Measurements from ENCODE around the gene ETV4.

Gene ETV4

DNA sequence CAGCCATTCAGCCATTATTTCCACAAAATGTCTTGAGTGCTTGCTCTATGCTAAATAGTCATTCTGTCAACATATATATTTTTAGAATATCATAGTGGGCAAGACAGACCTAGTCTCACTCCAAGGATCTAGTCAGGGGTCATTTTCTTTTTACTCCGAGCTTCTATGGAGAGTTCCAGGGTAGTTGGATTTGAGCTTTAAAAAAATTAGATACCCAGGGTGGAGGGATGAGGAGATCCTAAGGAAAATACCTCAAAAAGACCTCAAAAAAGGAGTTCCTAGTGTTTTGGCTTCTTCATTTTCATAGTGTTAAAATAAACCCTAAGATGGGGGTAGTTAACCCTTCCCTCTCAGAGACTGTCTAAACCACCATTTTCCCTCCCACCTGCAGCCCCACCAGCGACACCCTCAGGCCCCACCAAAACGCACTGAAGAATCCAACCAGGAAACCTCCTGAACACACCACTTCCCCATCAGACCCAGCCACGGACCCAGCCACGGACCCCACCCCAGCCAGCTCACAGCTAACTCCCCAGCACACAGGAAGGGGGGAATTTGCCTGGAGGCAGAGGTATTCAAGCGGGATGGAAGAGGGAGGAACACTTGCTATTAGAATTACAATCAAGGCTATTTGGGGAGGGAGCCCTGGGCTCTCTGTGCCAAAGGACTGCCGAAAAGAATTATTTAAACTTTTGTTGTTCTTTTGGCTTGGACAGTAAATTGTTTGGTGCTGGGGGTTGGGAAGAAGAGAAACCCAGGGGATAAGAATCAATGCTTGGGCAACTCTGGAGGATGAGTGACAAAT is 2.2 kb downstream of the ETV4 start:
- no peak for DNase-seq

DNA sequence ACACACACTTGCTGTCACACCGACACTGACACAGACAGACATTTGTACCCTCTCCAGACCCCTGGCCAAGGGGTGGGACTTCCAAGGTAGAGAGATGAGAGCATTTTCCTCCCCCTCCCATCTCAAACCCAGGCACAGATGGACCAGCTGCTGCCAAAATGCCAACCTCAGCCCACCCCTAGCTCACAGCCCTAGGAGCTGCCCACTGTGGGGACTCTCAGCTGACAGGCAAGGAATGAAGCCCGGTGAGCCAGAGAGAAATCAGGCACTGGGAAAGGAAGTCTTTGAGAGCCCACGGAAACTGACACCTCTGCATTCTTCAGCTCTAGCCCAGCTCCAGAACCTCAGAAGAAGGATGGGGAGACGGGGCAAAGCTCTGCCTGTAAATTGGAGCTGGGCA is 2.8 kb downstream of the ETV4 start:
- no peak for DNase-seq

DNA sequence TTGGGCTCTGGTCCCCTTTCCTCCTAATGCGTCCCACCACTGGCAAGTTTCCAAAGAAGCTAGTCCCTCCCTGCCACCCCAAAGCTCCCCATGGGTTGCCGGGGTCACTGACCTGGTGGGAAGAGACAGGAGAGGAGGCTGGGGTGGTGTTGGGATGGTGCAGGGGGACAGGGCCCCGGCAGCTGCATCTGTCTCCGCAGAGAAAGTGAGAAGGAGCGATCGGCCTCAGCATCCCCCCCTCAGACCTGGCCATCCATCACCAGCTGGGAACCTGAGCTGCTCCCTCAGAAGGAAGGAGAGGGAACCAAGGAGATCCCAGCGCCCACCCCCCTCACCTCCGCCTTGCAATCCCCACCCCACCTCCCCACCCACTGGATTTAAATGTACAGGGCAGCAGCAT is 3.3 kb downstream of the ETV4 start:
- no peak for DNase-seq

DNA sequence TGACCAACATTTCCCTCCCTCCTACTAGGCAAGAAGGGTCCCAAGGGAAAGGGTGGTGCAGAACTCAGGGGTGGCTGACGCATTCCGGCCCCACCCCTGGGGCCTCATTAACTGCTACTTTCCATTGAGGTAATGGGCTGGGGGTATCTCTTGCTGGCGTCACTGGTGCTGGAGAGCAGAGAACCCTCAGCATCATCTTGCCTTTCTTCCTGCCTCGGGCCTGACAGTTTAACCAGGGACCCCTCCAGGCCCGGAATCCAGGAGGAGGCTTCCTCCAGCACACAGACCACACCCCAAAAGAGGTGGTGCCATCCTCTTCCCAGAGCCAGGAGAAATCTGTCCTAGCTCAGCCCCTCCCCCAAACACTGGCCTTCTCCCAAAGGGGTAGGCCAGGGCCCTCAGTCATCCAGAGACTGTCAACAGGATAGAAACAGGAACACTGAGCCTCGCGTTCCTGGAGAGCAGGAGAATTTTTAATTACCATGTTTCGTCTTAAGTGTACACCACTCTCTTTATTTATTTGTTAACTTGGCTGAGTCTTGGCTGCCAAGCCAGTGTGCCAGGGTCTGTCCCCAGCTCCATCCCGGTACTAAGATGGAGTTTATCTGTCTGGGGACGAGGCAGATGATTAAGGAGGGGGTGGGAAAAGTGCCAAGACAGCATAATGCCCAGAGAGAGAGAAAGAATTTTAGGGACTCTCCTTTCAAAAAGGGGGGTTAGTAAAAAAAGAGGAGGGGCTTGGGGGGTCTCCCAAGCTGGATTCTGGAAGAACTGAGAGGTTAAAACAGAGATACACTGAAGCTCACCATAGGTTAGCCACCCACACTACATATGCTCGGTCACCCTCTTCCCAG is 5.1 kb downstream of the ETV4 start:
- DNase-seq = no peak

DNA sequence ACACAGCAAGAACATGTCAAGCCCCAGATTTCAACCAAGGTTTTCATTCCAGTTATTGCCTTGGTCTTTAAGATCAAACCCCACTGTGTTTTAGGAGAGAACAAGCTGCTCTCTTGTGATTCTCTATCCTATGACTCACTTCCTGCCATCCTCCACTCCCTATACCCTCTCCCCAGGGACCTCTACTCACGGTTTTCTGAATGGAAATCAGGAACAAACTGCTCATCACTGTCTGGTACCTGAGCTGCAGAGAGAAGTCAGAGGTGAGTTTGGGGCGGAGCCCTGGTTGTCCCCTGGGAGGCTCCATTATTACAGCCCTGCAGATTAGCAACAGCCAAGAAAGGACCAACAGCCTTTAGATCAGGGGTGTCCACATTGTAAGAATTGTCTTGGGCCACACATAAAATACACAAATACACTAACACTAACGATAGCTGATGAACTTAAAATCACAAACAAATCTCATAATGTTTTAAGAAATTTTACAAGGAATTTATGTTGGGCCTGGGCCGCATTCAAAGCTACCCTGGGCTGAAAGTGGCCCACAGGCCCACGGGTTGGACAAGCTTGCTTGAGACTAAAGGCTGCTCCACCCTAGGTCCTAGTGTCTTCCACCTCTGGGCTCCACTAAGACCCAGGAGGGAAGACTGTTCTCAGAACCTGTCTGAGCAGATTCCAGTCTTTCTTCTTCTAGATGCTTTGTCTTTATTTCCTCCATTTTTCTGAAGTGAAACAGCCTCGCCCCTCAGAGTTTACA is 9.7 kb downstream of the ETV4 start:
- no peak for DNase-seq

DNA sequence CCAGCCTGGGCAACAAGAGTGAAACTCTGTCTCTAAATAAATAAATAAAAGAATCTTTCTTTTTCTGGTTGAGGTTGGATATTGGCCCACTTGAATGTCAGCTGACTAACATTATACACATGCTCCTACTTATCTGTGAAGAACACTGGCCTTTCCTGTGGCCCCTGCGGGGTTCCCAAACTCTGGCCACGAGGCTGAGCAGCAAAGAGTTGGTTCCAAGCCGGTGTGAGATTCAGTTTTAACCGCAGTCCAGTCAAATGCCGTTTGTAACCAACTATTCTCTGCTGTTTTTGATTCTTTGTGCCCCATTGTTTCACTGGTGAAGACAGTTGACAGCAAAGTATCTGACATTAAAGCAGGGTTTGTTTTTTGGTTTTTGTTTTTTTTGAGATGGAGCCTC is 11.2 kb downstream of the ETV4 start:
- no peak for DNase-seq

DNA sequence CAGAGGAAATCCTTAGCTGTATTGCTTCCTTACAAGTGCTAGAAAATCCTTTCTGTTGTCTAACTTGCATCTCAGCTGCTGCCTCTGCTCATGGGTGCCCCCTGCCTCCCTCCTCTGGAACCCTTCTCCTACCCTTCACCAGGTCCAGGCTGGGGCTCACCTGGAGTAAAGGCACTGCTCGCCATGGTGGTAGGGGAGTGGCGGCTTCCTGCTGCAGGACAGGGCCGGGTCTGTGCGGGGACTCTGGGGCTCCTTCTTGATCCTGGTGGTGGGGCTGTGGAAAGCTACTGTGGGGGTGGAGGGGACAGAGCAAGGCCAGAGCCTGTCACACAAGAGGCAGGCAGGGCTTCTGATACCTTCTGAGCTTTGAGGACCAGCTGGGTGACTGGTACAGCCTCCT is 12.4 kb downstream of the ETV4 start:
- no peak for DNase-seq

DNA sequence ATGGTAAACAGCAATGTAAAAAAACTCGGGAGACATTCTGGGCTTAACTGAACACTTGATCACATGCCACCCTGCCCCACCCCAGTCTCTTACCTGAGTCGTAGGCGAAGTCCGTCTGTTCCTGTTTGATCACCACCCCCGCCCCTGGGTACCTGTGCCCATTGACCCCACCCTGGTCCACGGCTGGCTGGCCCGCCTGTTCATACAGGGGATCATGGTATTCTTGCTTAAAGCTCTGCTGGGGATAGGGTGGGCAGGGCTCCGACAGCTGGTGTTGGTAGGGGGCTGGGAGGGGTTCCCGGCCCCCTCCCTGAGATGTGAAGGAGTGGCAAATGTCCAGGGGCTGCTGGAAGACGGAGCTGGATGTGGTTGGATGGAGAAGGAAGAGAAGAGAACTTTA is 13.6 kb downstream of the ETV4 start:
- no peak for DNase-seq

DNA sequence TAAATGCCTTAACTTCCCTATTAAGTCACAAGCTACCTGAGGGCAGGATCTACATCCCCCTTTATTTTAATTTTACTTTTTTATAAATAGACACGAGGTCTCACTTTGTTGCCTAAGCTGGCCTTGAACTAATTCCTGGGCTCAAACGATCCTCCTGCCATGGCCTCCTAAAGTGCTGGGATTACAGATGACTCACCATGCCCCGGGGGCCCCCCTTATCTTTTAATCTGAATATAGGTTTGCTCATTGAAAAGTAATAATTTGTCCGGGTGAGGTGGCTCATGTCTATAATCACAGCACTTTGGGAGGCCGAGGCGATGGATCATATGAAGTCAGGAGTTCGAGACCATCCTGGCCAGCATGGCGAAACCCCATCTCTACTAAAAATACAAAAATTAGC is 14.2 kb downstream of the ETV4 start:
- DNase-seq = no peak

DNA sequence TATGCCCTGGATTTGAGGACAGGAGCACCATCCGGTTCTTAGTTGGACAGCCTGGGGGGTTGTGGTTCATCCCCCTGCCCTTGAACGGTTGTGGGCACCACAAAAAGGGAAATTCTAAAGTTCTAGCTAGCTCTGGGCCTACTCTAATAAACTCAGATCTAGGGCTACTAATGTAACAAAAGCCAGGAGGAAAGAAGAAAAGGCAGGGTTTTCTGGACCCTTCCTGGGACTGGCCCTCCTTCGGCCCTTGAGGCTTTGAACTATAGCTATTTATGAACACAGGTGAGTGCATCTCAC is 15.1 kb downstream of the ETV4 start:
- DNase-seq = peak; percentile 77

DNA sequence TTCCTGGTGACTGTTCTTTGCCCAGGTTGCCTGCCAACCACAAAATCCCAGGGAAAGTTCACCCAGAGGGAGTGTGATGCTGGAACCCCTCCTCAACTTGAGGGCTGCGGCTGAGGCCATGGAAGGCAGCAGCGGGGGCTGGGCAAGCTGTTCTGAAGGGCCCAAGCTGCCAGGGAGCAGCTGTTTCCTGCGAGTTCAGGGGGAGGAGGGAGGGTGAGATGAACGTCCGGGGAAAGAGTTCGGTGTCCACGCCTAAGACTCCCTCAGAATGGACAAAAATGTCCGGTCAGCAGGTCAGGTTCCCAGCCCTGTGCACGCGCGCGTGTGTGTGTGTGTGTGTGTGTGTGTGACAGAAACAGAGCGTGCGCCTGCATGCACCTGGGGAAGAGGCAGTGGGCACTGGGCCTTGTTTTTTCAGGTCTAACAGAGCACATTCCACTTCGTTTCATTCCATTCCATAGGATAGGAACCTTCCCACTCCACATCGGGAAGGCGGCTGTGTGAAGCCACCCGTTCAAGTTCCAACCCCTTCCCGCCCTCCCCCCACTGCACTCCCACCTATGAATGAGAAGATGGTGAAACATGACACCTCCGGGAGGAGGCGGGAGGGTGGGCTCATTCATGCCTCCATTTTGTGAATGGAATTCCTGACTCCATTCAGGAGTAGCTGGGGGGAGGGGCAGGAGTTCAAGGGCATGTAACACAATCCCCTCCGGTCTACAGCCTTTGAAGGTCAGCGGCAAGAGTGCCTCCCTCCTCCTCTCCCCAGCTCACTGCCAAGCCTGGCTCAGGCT is 15.7 kb downstream of the ETV4 start:
- peak; percentile 86 for DNase-seq

DNA sequence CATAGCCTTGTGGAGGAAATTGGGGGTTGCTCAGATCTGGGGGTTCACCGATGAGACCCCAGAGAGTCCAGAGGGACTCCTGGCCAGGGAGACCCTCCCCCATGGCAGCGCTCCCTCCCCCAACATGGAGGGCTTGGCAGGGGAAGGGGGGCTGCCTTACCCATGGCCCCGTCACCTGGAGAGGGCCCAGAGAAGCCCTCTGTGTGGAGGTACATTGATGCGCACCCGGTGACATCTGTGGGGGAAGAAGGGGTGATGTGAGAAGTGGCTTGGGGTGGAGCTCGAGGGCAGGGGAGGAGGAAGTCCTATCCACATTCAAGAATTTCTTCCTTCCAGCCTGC is 16.2 kb downstream of the ETV4 start:
- DNase-seq = no peak

DNA sequence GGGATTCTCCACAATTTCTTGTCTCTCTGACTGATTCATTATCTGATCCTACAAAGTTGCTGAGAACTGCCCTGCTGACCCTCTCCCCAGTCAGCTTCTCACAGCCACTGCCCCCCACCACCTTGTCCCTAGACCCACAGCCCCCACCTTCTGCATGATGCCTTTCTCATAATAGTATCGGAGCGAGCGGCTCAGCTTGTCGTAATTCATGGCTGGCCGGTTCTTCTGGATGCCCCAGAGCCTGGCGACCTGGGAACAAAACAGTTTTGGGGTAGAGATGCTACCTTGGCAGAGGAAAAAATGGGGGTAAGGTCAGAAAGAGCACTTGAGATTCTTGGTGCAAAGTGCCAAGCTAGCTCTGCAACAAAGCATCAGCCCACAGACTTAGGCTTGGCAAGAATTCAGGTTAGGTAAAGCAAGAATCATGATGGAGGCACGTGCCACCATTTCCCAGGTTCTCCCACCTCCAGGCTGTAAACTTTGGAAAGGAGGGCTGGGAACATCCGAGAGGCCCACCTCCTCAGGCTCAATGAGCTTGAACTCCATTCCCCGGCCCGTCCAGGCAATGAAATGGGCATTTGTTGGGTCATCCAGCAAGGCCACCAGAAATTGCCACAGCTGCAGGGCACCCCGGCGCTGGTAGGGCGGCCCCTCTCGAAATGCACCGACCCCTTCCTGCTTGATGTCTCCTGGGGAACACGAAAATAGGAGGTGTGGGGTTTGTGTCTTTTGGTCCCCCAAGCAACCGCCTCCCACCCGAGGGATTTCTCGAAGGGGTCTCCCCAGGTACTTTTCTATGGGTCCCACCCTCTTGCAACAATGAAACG is 16.9 kb downstream of the ETV4 start:
- DNase-seq = no peak

DNA sequence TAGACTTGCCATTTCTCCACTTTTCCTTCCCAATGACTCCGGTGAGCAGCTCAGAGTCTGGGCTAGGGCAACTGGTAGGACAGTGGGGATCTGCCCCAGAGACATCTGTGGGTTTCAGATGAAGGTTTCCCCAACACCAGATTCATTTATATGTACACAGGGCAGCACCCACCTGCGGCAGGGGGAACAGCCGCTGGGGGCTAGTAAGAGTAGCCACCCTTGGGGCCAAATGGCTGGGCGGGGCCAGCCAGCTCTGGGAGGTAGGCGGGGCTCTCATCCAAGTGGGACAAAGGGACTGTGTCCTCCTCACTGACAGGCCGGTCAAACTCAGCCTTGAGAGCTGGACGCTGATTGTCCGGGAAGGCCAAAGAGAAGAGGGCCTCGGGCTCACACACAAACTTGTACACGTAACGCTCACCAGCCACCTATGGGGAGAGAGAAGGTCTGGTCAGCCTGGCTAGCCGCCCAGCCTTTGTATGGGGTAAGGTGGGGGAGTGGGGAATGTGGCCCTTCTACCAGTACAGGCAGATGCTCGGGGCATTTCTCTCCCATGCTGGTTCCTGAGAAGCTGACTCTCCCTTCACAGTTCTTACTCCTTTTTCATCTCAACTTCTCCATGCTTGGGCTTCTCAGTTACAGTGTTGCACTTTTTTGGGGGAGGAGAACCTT is 17.7 kb downstream of the ETV4 start:
- DNase-seq = no peak

DNA sequence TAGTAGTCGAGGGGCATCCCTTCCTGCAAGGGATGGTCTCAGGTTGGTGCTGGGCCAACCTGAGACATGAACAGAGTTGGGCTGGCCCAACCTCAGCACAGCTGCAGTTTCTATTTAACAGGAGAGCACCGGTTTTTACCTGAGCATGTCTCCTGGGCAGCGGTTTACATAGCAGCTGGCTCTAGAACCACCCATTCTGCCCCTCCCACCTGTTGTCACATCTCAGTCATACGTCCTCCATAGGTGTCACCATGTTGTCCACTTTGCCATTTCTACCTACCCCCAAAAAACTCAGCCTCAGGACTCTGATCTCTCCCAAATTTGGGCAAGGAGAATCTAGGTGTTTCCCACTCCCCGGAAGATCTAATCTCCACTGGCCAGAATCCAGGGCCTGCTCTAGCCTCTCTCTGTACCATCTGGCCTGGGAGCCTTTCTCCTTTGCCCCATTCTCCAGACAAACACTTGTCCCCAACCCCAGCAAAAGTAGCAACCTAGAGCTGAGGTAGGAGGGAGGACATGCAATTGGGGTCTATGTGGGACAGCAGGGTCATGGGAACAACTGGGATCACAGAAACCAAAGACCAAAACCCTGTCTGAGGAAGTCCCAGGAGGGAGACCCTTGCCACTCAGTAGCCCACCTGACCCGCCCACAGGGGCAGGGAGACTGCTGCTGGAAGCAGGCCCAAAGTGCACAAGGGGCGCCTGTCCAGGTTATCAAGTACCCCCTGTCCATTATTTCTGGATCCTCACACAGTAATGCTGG is 19.1 kb downstream of the ETV4 start:
- DNase-seq = no peak

DNA sequence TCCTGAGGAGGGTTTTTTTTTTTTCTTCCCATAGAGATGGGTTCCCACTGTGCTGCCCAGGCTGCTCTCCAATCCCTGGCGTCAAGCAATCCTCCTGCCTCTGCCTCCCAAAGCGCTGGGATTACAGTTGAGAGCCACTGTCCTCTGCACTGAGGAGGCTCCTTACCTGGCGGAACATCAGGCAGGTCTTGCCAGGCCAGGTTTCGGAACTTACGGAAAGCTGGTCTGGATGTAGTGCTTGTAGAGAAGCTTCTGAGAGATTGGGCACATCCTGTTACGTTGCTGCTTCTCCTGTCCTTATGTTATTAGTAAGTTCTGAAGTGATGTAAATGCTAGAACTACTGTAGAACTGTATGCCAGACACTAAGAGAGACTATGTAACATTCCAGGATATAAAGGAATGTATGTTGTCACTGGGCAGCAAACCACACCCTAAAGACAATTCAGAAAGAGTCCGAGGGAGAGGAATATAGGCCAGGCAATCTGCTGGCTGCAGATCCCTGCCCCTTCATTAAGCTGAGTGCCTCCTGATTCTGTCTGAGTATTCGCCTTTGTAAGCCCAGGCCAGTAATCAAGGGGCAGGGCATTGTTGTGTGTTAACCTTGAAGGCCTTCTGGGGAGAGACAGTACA is 21.1 kb downstream of the ETV4 start:
- no peak for DNase-seq

DNA sequence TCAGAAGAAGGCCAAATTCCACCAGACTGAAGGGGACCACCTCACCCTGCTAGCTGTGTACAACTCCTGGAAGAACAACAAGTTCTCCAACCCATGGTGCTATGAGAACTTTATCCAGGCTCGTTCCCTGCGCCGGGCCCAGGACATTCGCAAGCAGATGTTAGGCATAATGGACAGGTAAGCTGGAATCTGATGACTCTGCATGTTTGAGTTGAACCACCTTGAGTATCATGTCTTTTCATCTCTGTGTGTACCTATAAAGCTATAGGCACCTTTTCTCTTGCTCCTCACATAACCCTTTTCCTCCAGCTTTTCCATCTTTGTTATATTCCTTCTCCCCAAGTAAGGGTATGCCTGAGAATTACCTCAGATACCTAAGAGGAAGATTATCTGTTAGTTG is 24.8 kb downstream of the ETV4 start:
- no peak for DNase-seq

DNA sequence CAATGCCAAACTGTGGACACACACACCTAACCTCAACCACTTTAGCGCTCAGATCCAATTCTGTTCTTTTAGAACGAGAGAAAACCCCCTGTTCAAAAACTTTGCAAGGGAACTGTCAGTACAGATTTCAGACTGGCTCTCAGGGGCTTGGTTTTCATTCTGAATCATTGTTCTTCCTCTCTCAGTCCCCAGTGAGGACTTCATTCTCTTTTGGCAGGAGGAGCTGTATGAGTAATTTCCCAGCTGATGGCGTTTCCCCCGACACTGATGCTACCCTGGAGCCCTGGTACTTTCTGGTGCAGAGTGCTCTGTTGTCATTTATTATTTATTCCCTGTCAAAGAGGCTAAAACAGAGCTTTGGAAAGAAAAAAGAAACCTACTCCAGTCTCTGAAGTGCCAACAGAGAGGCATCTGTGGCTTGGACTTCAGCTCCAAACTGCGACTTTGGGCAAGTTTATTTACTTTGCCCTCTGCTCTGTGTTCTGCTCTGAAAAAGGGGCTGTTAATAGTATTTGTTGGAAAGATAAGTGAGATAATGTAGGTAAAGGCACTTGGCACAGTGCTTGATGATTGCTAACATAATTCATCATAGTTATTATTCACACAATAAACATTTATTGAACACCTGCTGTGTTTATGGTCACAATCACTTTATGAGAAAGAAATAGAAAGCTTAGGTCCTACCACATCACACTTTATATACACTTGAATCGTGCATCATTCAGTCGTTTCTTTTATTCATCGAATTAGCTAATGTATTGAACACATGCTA is 28.3 kb downstream of the ETV4 start:
- no peak for DNase-seq

DNA sequence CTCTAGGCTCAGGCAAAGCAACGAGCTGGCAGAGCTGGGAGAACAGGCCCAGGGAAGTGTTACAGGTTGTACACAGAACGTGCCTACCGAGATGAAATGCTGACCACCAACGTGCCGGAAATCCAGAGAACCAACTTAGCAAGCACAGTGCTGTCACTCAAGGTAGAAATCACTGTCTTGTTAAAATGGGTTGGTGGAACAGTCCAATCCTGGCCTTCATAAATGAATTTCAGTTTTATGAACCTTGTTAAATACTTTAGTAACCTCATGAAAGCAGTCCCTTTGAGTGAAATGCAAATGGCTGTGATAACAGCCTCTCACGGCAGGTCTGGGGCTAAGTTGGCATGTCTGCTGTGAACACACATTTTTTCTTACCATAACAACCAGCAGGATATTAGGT is 29.0 kb downstream of the ETV4 start:
- DNase-seq = no peak

Measured in right kidney (tissue), 1 donor.